Liver (tissue), 9 donors: ENCODE data around the gene CDK10. TPM values are rescaled to one million over a fixed set of nuclear protein-coding genes. Genes with fewer than 3 reads are reported as not detected.

Experiments
- DNase-seq: peaks from one replicate; pipeline ENCODE4 v3.0.0-alpha.2; 2017; ENCODE audit warnings: low spot score
- H3K27ac ChIP-seq, 2 donors: one replicate each; pipeline ENCODE4 v1.7.0; 2013; ENCODE audit warnings: inconsistent platforms in 2 of 2, low read length in 2 of 2, control low read depth in 1 of 2, low read depth in 1 of 2, mild to moderate bottlenecking in 1 of 2
- H3K27me3 ChIP-seq, 4 donors: one replicate each; pipeline versions ENCODE4 v1.6.1 to v1.7.0; 2013; ENCODE audit warnings: low read length in 3 of 4, inconsistent platforms in 1 of 4, mild to moderate bottlenecking in 1 of 4, moderate library complexity in 1 of 4; ENCODE audit not compliant: control insufficient read depth in 4 of 4, insufficient read depth in 4 of 4
- H3K36me3 ChIP-seq, 4 donors: one replicate each; pipeline versions ENCODE4 v1.6.1 to v1.7.0; 2013; ENCODE audit warnings: low read length in 3 of 4, mild to moderate bottlenecking in 3 of 4, low read depth in 1 of 4, moderate library complexity in 1 of 4; ENCODE audit not compliant: control insufficient read depth in 4 of 4, insufficient read depth in 3 of 4
- H3K4me1 ChIP-seq, 4 donors: one replicate each; pipeline versions ENCODE4 v1.6.1 to v1.7.0; 2013; ENCODE audit warnings: low read length in 3 of 4, mild to moderate bottlenecking in 3 of 4, moderate library complexity in 1 of 4; ENCODE audit not compliant: control insufficient read depth in 4 of 4, insufficient read depth in 4 of 4
- H3K4me3 ChIP-seq, 3 donors: one replicate each; pipeline versions ENCODE4 v1.6.1 to v1.7.0; 2013; ENCODE audit warnings: low read length in 3 of 3, control low read depth in 1 of 3, low read depth in 1 of 3, mild to moderate bottlenecking in 1 of 3
- H3K9ac ChIP-seq, 2 donors: one replicate each; pipeline ENCODE4 v1.7.0; 2013; ENCODE audit warnings: low read length in 2 of 2, mild to moderate bottlenecking in 2 of 2, moderate library complexity in 2 of 2, control low read depth in 1 of 2, low read depth in 1 of 2
- H3K9me3 ChIP-seq, 4 donors: one replicate each; pipeline versions ENCODE4 v1.6.1 to v1.7.0; 2013; ENCODE audit warnings: low read length in 3 of 4; ENCODE audit not compliant: control insufficient read depth in 4 of 4
- ATF3 ChIP-seq: IDR thresholded peaks from 2 replicates; pipeline ENCODE4 v1.6.1; 2016; ENCODE audit warnings: antibody characterized with exemption
- CTCF ChIP-seq: fragments of 150-350 bp; IDR thresholded peaks from 2 replicates; pipeline ENCODE4 v1.5.1; 2017; ENCODE audit warnings: improper control_type of control experiment, low read depth, low read length; ENCODE audit not compliant: missing input control
- EGR1 ChIP-seq, 2 donors: IDR thresholded peaks; 2 replicates each; pipeline ENCODE4 v1.6.1; 2016 to 2018; ENCODE audit warnings: antibody characterized with exemption in 2 of 2, low read depth in 2 of 2
- FOXA1 ChIP-seq: IDR thresholded peaks from 2 replicates; pipeline ENCODE4 v1.6.1; 2016; ENCODE audit warnings: antibody characterized with exemption
- HNF4A ChIP-seq, 2 donors: conservative IDR thresholded peaks; 2 replicates each; pipeline ENCODE4 v1.6.1; 2016; ENCODE audit warnings: antibody characterized with exemption in 2 of 2, mild to moderate bottlenecking in 2 of 2
- HNF4G ChIP-seq: IDR thresholded peaks from 2 replicates; pipeline ENCODE4 v1.6.1; 2016; ENCODE audit warnings: antibody characterized with exemption
- JUND ChIP-seq, 2 donors: IDR thresholded peaks; 2 replicates each; pipeline ENCODE4 v1.6.1; 2016; ENCODE audit warnings: antibody characterized with exemption in 2 of 2
- MAX ChIP-seq: IDR thresholded peaks from 2 replicates; pipeline ENCODE4 v1.6.1; 2016; ENCODE audit warnings: antibody characterized with exemption
- NR2F2 ChIP-seq: IDR thresholded peaks from 2 replicates; pipeline ENCODE4 v1.6.1; 2016; ENCODE audit warnings: antibody characterized with exemption
- RAD21 ChIP-seq, 2 donors: IDR thresholded peaks; 2 replicates each; pipeline ENCODE4 v1.6.1; 2016; ENCODE audit warnings: antibody characterized with exemption in 2 of 2, mild to moderate bottlenecking in 2 of 2
- REST ChIP-seq: IDR thresholded peaks from 2 replicates; pipeline ENCODE4 v1.6.1; 2016; ENCODE audit warnings: antibody characterized with exemption, mild to moderate bottlenecking
- RXRA ChIP-seq, 2 donors: IDR thresholded peaks; 2 replicates each; pipeline ENCODE4 v1.6.1; 2017 to 2018; ENCODE audit warnings: antibody characterized with exemption in 2 of 2, mild to moderate bottlenecking in 1 of 2
- SP1 ChIP-seq: IDR thresholded peaks from 2 replicates; pipeline ENCODE4 v1.6.1; 2018; ENCODE audit warnings: antibody characterized with exemption, mild to moderate bottlenecking
- TAF1 ChIP-seq: conservative IDR thresholded peaks from 2 replicates; pipeline ENCODE4 v1.6.1; 2016; ENCODE audit warnings: antibody characterized with exemption, mild to moderate bottlenecking
- YY1 ChIP-seq: IDR thresholded peaks from 2 replicates; pipeline ENCODE4 v1.6.1; 2016; ENCODE audit warnings: antibody characterized with exemption, mild to moderate bottlenecking
- ZBTB33 ChIP-seq: IDR thresholded peaks from 2 replicates; pipeline ENCODE4 v1.6.1; 2016; ENCODE audit warnings: antibody characterized with exemption
- WGBS: extraction: QIAGEN DNeasy Blood & Tissue Kit; methylation state at CpG from one replicate; pipeline ENCODE4 v1.1.7; 2013; 5-methylcytosine and 5-hydroxymethylcytosine counted together
- polyA plus RNA-seq, 2 donors: library from polyadenylated mRNA; stranded (reverse) in 1 of 2; unstranded in 1 of 2; fragments of 200-250 nt in 1 of 2; fragments of >200 nt in 1 of 2; fragmentation: Nextera tagmentation in 1 of 2; extraction: Ambion mirVana in 1 of 2; gene quantifications; one replicate each; pipeline versions ENCODE4 v1.2.1 to v1.2.3, GENCODE V29; 2013 to 2015
- total RNA-seq, 2 donors: library from RNA; depleted of rRNA; stranded (reverse); fragments of >200 nt; gene quantifications; one replicate each; pipeline ENCODE4 v1.2.3, GENCODE V29; 2014
- donor health status: healthy.
- donor health status: healthy.
- donor health status: healthy.
- donor health status: healthy.
- donor health status: healthy.

The CDK10 gene
- total and polyA plus RNA-seq, 4 donors: 25.1 to 81.2 (median 56.0) TPM

- no peak for DNase-seq
- Histone ChIP-seq H3K36me3 (peaks cover 0 to 6% (median 1%) of the 10 kb centered on the region in 4 donors), H3K4me1 (peaks cover 0 to 12% (median 9%) of the 10 kb centered on the region in 4 donors), H3K9me3 (no peaks in the 10 kb centered on the region), H3K27me3 (no peaks in the 10 kb centered on the region), H3K4me3 (no peak overlapping the region), H3K9ac (no peak overlapping the region), H3K27ac (no peak overlapping the region)
- no peak for TF ChIP-seq SP1
- no peak for TF ChIP-seq HNF4A (conservative IDR thresholded peaks at IDR 0.05)
- no peak for TF ChIP-seq CTCF
- TF ChIP-seq FOXA1: no peak
- TF ChIP-seq NR2F2: no peak
- TF ChIP-seq TAF1: no peak
- no peak for TF ChIP-seq EGR1 (IDR thresholded peaks at IDR 0.05; ENCODE audit: low read depth in 2 of 2)
- TF ChIP-seq JUND (IDR thresholded peaks at IDR 0.05): no peak
- 90% methylated on average over 63 of the region's 63 CpGs for WGBS
Observed at GRCh38 chr16:89710709-89711564, 24.4 kb downstream of the CDK10 start.

- Histone ChIP-seq H3K9ac (no peak overlapping the region), H3K4me3 (peak overlapping the region in 1 of 3 donors; percentile 47), H3K27ac (no peak overlapping the region)
Observed at GRCh38 chr16:89711601-89712273, 25.2 kb downstream of the CDK10 start.

More at GRCh38 chr16:89711601-89712273, 25.2 kb downstream of the CDK10 start:
- Histone ChIP-seq H3K36me3 (peaks cover 0 to 6% (median 1%) of the 10 kb centered on the region in 4 donors), H3K27me3 (no peaks in the 10 kb centered on the region), H3K9me3 (no peaks in the 10 kb centered on the region), H3K4me1 (peaks cover 0 to 7% (median 6%) of the 10 kb centered on the region in 4 donors)
- no peak for TF ChIP-seq REST
- TF ChIP-seq RAD21 (IDR thresholded peaks at IDR 0.05): no peak
- TF ChIP-seq CTCF: no peak
- no peak for TF ChIP-seq MAX
- TF ChIP-seq YY1: no peak
- TF ChIP-seq ATF3: no peak
- no peak for TF ChIP-seq ZBTB33
- TF ChIP-seq JUND (IDR thresholded peaks at IDR 0.05): no peak
- no peak for TF ChIP-seq RXRA (IDR thresholded peaks at IDR 0.05)
- TF ChIP-seq HNF4G: no peak
- DNase-seq: peak; percentile 73
- 10% methylated on average over 48 of the region's 48 CpGs for WGBS
